ENCODE measurements around the gene CIC. TPM values are rescaled to one million over a fixed set of nuclear protein-coding genes. Genes with fewer than 3 reads are reported as not detected.

The CIC gene
- total RNA-seq, 4 donors from 2014 or later: 27.0 to 74.1 (median 41.3) TPM

DNA sequence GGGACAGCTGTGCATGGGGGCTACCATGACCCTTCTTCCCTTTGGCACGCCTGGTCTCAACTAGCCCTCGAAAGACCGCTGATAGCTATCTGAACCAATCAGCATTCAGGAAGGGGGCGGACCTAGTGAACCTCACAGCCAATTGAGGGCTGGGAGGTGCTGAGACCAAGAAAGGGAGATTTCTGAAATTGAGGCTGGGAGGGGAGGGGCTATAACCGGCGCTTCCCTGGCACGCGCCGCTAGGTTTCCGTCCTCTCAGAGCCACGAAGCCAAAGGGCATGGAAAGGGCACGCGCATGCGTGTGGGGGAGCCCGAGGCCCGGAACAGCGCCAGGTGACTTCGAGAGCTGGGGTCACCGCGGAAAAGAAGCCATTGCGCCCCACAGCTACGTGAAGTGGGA is 37.6 kb downstream of the CIC start:
- no peak for DNase-seq (ENCODE audit: low spot score in 2 of 2)
- no peak overlapping the region for H3K4me3 ChIP-seq
- peaks cover 0 to 8% of the 10 kb centered on the region in 2 donors for H3K27me3 ChIP-seq
- H3K27ac ChIP-seq: no peak overlapping the region
- H3K9me3 ChIP-seq: no peaks in the 10 kb centered on the region
- H3K36me3 ChIP-seq: no peaks in the 10 kb centered on the region
- 84 to 89% methylated on average over 22 of the region's 22 CpGs for WGBS, 2 donors
- peaks cover 0 to 22% (median 6%) of the 10 kb centered on the region in 4 donors for H3K4me1 ChIP-seq
- TF ChIP-seq POLR2A (IDR thresholded peaks at IDR 0.05) (no peak), EP300 (IDR thresholded peaks at IDR 0.05) (no peak)
- TF ChIP-seq, protein P1, sequence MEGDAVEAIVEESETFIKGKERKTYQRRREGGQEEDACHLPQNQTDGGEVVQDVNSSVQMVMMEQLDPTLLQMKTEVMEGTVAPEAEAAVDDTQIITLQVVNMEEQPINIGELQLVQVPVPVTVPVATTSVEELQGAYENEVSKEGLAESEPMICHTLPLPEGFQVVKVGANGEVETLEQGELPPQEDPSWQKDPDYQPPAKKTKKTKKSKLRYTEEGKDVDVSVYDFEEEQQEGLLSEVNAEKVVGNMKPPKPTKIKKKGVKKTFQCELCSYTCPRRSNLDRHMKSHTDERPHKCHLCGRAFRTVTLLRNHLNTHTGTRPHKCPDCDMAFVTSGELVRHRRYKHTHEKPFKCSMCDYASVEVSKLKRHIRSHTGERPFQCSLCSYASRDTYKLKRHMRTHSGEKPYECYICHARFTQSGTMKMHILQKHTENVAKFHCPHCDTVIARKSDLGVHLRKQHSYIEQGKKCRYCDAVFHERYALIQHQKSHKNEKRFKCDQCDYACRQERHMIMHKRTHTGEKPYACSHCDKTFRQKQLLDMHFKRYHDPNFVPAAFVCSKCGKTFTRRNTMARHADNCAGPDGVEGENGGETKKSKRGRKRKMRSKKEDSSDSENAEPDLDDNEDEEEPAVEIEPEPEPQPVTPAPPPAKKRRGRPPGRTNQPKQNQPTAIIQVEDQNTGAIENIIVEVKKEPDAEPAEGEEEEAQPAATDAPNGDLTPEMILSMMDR (IDR thresholded peaks at IDR 0.05): no peak

DNA sequence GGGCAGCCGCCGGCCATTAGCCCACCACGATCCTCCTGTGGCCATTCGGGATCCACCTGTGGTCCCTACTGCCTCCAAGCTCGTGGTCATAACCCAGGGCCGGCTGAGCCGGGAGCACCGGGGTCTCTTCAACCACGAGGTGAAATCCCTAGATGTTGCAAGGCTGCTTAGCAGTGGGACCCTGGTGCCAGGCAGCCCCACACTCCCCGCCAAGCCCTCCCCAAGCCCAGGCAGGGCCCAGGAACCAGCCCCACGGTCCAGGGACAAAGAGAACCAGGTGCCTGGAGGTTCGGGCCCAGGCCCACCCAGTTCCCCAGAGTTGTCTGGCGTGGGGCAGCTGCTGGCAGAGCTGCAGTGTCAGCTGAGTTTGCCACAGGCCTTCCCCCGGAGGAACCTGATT is 40.6 kb downstream of the CIC start:
- peaks cover 0 to 24% (median 18%) of the 10 kb centered on the region in 4 donors for H3K4me1 ChIP-seq
- no peaks in the 10 kb centered on the region for H3K36me3 ChIP-seq
- 90 to 94% methylated on average over 4 to 10 of the region's 14 CpGs for WGBS, 2 donors
- no peak overlapping the region for H3K27ac ChIP-seq
- H3K27me3 ChIP-seq: peaks cover 0 to 37% of the 10 kb centered on the region in 2 donors
- no peaks in the 10 kb centered on the region for H3K9me3 ChIP-seq
- H3K4me3 ChIP-seq: no peak overlapping the region
- TF ChIP-seq POLR2A (IDR thresholded peaks at IDR 0.05) (no peak), EP300 (IDR thresholded peaks at IDR 0.05) (no peak)
- TF ChIP-seq, protein P1 (IDR thresholded peaks at IDR 0.05): no peak
- DNase-seq (ENCODE audit: low spot score in 2 of 2): no peak

DNA sequence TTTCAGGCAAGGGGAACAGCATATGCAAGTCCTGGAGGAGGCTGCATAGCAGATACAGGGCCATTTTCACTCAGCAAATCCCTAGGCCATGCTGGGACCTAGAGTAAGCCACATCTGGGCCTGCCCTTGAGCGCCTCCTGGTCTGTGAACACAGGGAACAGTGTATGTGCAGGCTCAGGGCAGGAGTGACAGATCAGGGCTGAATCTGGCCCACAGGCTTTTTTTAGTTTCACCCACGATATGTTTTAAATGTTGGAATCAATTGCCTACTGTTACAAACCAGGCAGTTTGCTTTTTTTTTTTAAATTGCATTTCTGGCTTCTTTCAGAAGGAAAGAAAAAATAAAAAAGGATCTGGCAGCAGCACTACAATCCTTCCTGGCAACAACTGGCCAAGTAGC is 42.6 kb downstream of the CIC start:
- Histone ChIP-seq H3K4me1 (peaks cover 0 to 27% (median 18%) of the 10 kb centered on the region in 4 donors), H3K9me3 (no peaks in the 10 kb centered on the region), H3K27me3 (peaks cover 0 to 44% of the 10 kb centered on the region in 2 donors), H3K36me3 (no peaks in the 10 kb centered on the region), H3K4me3 (no peak overlapping the region), H3K27ac (no peak overlapping the region)
- TF ChIP-seq, protein P1 (IDR thresholded peaks at IDR 0.05): no peak
- no peak for DNase-seq (ENCODE audit: low spot score in 2 of 2)
- WGBS, 2 donors: 33 to 51% methylated on average over 2 of the region's 2 CpGs

DNA sequence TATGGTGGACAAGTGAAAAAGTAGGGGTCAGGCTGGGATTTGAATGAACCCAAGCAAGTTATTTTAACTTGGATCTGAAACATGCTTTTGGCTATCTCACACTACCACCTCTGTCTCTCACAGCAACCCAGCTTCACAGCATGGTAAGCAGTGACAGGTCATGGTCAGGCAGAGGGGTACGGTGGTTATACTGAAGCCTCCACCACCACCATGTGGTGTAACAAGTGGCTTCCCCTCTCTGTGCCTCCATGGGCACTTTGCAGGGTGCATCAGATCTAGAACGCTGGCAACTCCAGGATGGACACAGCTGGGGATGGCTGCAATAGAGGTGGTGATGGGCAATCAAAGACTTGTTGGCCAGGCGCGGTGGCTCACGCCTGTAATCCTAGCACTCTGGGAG is 43.3 kb downstream of the CIC start:
- DNase-seq (ENCODE audit: low spot score in 2 of 2): no peak
- Histone ChIP-seq H3K27ac (no peak overlapping the region), H3K27me3 (peaks cover 0 to 45% of the 10 kb centered on the region in 2 donors), H3K9me3 (no peaks in the 10 kb centered on the region), H3K36me3 (no peaks in the 10 kb centered on the region), H3K4me1 (peaks cover 0 to 30% (median 18%) of the 10 kb centered on the region in 4 donors), H3K4me3 (no peak overlapping the region)
- no peak for TF ChIP-seq POLR2A (IDR thresholded peaks at IDR 0.05)
- TF ChIP-seq, protein P1 (IDR thresholded peaks at IDR 0.05): no peak
- no peak for TF ChIP-seq EP300 (IDR thresholded peaks at IDR 0.05)
- 82 to 88% methylated on average over 5 of the region's 5 CpGs for WGBS, 2 donors

DNA sequence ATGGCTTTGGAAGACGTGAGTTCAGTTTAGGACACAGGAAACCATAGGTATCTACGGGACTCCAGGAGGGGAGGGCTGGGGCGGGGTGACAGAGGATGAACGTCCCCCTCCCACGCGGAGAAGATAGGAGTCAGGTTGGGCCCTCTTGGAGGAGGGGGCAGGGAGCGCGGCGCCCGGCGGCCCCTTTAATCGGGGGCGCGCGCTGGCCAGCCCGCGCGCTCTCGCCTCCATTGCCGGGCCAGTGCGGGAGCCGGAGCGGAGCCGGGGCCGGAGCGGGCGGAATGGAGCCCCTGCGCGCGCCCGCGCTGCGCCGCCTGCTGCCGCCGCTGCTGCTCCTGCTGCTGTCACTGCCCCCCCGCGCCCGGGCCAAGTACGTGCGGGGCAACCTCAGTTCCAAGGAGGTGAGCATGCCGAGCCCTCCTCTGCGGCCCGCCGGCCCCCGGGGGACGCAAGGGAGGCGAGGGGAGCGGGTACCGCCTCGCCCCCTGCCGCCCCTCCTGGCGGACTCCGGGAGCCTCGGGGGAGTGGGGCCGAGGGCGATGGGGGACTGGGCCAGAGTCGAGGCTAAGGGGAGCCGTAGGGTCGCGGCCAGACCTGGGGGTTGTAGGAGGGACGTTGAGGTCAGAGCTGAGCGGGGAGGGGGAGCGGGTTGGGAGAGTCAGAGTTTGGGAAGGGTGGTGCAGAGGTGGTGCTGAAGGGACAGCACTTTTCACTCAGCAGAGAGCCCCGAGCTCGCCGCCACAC is 44.2 kb downstream of the CIC start, which contains the start of gene TMEM145:
TMEM145 (plus strand) TSS at position 214 of the 744 bp plus-strand sequence; CDS start at position 282, 68 bp downstream.
- no peak for DNase-seq (ENCODE audit: low spot score in 2 of 2)
- WGBS, 2 donors: 1 to 2% methylated on average over 32 to 38 of the region's 67 CpGs
- Histone ChIP-seq H3K4me3 (peak within 1 kb of the TSS; percentile 15 to 46 (median 32)), H3K27me3 (peaks cover 0 to 45% of the 10 kb centered on the region in 2 donors), H3K36me3 (no peaks in the 10 kb centered on the region), H3K9me3 (no peaks in the 10 kb centered on the region), H3K4me1 (peaks cover 0 to 30% (median 18%) of the 10 kb centered on the region in 4 donors), H3K27ac (no peak within 1 kb of the TSS)
- TF ChIP-seq, protein P1 (IDR thresholded peaks at IDR 0.05): peak in 1 of 5 experiments; percentile 19
- TF ChIP-seq EP300 (IDR thresholded peaks at IDR 0.05): no peak

Measured in tibial nerve (tissue), 4 donors.